Neural cell (in vitro differentiated cells): ENCODE data around the gene KCNS1.

Experiments
- EP300 ChIP-seq: fragments of 450-650 bp; conservative IDR thresholded peaks from 2 replicates; pipeline ENCODE4 v1.6.1; 2014; ENCODE audit warnings: antibody characterized with exemption, mild to moderate bottlenecking, moderate library complexity; ENCODE audit not compliant: poor library complexity, severe bottlenecking
- EZH2 ChIP-seq: fragments of 200-600, 300-800 bp; shearing (Covaris generic), sonication (generic); IDR thresholded peaks from 2 replicates; pipeline ENCODE4 v1.6.1; 2014; ENCODE audit warnings: antibody characterized with exemption, low read length, borderline replicate concordance, mild to moderate bottlenecking; ENCODE audit not compliant: insufficient read depth, poor library complexity, severe bottlenecking
- MXI1 ChIP-seq: fragments of 450-650 bp; conservative IDR thresholded peaks from 2 replicates; pipeline ENCODE4 v1.6.1; 2014; ENCODE audit warnings: antibody characterized with exemption, mild to moderate bottlenecking; ENCODE audit not compliant: poor library complexity, severe bottlenecking
- POLR2AphosphoS5 ChIP-seq: IDR thresholded peaks from 2 replicates; pipeline ENCODE4 v1.6.1; 2012
- SMC3 ChIP-seq: fragments of 450-650 bp; conservative IDR thresholded peaks from 2 replicates; pipeline ENCODE4 v1.6.1; 2014; ENCODE audit warnings: antibody characterized with exemption, mild to moderate bottlenecking, moderate library complexity; ENCODE audit not compliant: poor library complexity
- TF ChIP-seq, protein P1 (sequence below): fragments of 450-650 bp; IDR thresholded peaks from 2 replicates; pipeline ENCODE4 v1.5.1; 2014; ENCODE audit warnings: antibody characterized with exemption, mild to moderate bottlenecking, moderate library complexity; ENCODE audit not compliant: poor library complexity, severe bottlenecking
- TF ChIP-seq, protein P2 (sequence below): IDR thresholded peaks from 2 replicates; pipeline ENCODE4 v1.6.1; 2012; ENCODE audit warnings: borderline replicate concordance

DNA sequence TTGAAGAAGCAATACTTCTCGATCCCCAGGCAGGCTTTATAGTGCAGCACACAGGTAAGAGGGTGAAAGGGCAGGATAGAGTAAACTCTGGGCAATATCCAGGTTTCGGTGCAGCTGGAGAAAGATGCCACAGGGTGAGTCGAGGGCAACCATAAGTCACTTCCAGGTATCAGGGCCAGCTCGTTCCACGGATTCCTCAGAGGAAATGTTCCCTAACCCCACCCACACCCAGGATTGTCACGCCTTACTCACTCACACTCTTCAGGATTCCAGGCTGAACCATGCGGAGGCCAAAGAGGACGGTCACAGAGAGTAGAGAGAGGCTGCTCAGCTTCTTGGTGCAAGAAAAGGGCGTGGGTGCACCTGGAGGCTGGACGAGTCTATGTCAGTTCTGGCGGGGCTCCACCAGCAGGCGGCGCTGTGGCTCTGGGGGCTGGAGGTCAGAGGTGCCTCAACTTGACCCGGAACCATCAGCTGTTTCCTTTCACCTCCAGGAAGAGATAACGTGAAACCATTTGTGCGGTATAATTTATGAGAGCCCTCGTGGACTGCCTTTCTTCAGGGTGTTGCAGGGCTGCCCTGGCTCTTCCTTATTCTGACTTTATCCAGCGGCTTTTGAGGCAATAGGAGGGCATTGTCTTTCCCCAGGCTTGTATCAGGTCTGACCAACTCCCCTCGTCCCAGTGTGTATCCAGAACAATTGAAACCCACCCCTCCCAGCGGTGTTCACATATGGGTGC is 37.8 kb upstream of the KCNS1 start:
- TF ChIP-seq, protein P1, sequence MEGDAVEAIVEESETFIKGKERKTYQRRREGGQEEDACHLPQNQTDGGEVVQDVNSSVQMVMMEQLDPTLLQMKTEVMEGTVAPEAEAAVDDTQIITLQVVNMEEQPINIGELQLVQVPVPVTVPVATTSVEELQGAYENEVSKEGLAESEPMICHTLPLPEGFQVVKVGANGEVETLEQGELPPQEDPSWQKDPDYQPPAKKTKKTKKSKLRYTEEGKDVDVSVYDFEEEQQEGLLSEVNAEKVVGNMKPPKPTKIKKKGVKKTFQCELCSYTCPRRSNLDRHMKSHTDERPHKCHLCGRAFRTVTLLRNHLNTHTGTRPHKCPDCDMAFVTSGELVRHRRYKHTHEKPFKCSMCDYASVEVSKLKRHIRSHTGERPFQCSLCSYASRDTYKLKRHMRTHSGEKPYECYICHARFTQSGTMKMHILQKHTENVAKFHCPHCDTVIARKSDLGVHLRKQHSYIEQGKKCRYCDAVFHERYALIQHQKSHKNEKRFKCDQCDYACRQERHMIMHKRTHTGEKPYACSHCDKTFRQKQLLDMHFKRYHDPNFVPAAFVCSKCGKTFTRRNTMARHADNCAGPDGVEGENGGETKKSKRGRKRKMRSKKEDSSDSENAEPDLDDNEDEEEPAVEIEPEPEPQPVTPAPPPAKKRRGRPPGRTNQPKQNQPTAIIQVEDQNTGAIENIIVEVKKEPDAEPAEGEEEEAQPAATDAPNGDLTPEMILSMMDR: no peak
- TF ChIP-seq EZH2: no peak
- TF ChIP-seq MXI1: no peak
- TF ChIP-seq, protein P2, sequence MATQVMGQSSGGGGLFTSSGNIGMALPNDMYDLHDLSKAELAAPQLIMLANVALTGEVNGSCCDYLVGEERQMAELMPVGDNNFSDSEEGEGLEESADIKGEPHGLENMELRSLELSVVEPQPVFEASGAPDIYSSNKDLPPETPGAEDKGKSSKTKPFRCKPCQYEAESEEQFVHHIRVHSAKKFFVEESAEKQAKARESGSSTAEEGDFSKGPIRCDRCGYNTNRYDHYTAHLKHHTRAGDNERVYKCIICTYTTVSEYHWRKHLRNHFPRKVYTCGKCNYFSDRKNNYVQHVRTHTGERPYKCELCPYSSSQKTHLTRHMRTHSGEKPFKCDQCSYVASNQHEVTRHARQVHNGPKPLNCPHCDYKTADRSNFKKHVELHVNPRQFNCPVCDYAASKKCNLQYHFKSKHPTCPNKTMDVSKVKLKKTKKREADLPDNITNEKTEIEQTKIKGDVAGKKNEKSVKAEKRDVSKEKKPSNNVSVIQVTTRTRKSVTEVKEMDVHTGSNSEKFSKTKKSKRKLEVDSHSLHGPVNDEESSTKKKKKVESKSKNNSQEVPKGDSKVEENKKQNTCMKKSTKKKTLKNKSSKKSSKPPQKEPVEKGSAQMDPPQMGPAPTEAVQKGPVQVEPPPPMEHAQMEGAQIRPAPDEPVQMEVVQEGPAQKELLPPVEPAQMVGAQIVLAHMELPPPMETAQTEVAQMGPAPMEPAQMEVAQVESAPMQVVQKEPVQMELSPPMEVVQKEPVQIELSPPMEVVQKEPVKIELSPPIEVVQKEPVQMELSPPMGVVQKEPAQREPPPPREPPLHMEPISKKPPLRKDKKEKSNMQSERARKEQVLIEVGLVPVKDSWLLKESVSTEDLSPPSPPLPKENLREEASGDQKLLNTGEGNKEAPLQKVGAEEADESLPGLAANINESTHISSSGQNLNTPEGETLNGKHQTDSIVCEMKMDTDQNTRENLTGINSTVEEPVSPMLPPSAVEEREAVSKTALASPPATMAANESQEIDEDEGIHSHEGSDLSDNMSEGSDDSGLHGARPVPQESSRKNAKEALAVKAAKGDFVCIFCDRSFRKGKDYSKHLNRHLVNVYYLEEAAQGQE: no peak
- TF ChIP-seq POLR2AphosphoS5: no peak
- no peak for TF ChIP-seq SMC3
- TF ChIP-seq EP300: no peak
